Effector memory CD4-positive, alpha-beta T cell (primary cell): ENCODE results near the gene RAB17.

ENCODE experiments used
- DNase-seq, 3 donors: peaks; one replicate each; pipeline ENCODE4 v3.0.0-alpha.2; 2020
- H3K27ac ChIP-seq: 2 replicates; pipeline ENCODE4 v1.7.0; 2013; ENCODE audit warnings: mild to moderate bottlenecking, low read length, moderate library complexity; ENCODE audit not compliant: insufficient read depth, poor library complexity, severe bottlenecking
- H3K27me3 ChIP-seq: replicated peaks from 2 replicates; pipeline ENCODE4 v1.7.0; 2013; ENCODE audit warnings: mild to moderate bottlenecking, low read length; ENCODE audit not compliant: insufficient read depth, control insufficient read depth, poor library complexity, severe bottlenecking
- H3K36me3 ChIP-seq: 2 replicates; pipeline ENCODE4 v1.7.0; 2013; ENCODE audit warnings: mild to moderate bottlenecking, low read length, moderate library complexity; ENCODE audit not compliant: control insufficient read depth, insufficient read depth
- H3K4me1 ChIP-seq: 2 replicates; pipeline ENCODE4 v1.7.0; 2013; ENCODE audit warnings: low read length, mild to moderate bottlenecking; ENCODE audit not compliant: control insufficient read depth, insufficient read depth, poor library complexity, severe bottlenecking
- H3K4me3 ChIP-seq: 2 replicates; pipeline ENCODE4 v1.7.0; 2013; ENCODE audit warnings: low read length, low read depth, mild to moderate bottlenecking; ENCODE audit not compliant: insufficient read depth, poor library complexity, severe bottlenecking
- H3K9me3 ChIP-seq: 2 replicates; pipeline ENCODE4 v1.7.0; 2013; ENCODE audit warnings: mild to moderate bottlenecking, low read length, moderate library complexity; ENCODE audit not compliant: control insufficient read depth

Gene RAB17

GRCh38 chr2:237624565-237624964 is 34.0 kb upstream of the RAB17 start:
- Histone ChIP-seq H3K27ac (no peak overlapping the region), H3K4me3 (no peak overlapping the region), H3K27me3 (no peaks in the 10 kb centered on the region), H3K36me3 (no peaks in the 10 kb centered on the region), H3K9me3 (no peaks in the 10 kb centered on the region), H3K4me1 (peaks cover 5% of the 10 kb centered on the region)
- DNase-seq: no peak

- no peak for DNase-seq
- Histone ChIP-seq H3K27me3 (no peaks in the 10 kb centered on the region), H3K9me3 (no peaks in the 10 kb centered on the region), H3K4me3 (no peak overlapping the region), H3K36me3 (no peaks in the 10 kb centered on the region), H3K4me1 (peaks cover 5% of the 10 kb centered on the region), H3K27ac (no peak overlapping the region)
These were observed 33.2 kb upstream of the RAB17 start for GRCh38 chr2:237623428-237624403.

GRCh38 chr2:237618449-237618848 is 27.9 kb upstream of the RAB17 start:
- Histone ChIP-seq H3K27me3 (no peaks in the 10 kb centered on the region), H3K4me1 (peaks cover 14% of the 10 kb centered on the region), H3K4me3 (no peak overlapping the region), H3K36me3 (no peaks in the 10 kb centered on the region), H3K27ac (no peak overlapping the region), H3K9me3 (no peaks in the 10 kb centered on the region)
- DNase-seq: no peak

- no peak overlapping the region for H3K27ac ChIP-seq
These were observed 27.1 kb upstream of the RAB17 start for GRCh38 chr2:237617587-237617982.

GRCh38 chr2:237616734-237617586 is 26.4 kb upstream of the RAB17 start:
- no peak for DNase-seq
- Histone ChIP-seq H3K27me3 (no peaks in the 10 kb centered on the region), H3K36me3 (no peaks in the 10 kb centered on the region), H3K4me3 (no peak overlapping the region), H3K9me3 (no peaks in the 10 kb centered on the region), H3K4me1 (peaks cover 14% of the 10 kb centered on the region), H3K27ac (no peak overlapping the region)

More at GRCh38 chr2:237617587-237617982, 27.1 kb upstream of the RAB17 start:
- DNase-seq: no peak
- H3K36me3 ChIP-seq: no peaks in the 10 kb centered on the region
- no peaks in the 10 kb centered on the region for H3K27me3 ChIP-seq
- H3K9me3 ChIP-seq: no peaks in the 10 kb centered on the region
- H3K4me3 ChIP-seq: no peak overlapping the region
- peaks cover 14% of the 10 kb centered on the region for H3K4me1 ChIP-seq

GRCh38 chr2:237616373-237616733 is 25.8 kb upstream of the RAB17 start:
- Histone ChIP-seq H3K27ac (no peak overlapping the region), H3K4me1 (peaks cover 14% of the 10 kb centered on the region)

GRCh38 chr2:237615631-237616249 is 25.2 kb upstream of the RAB17 start:
- Histone ChIP-seq H3K36me3 (no peaks in the 10 kb centered on the region), H3K9me3 (no peaks in the 10 kb centered on the region), H3K27me3 (no peaks in the 10 kb centered on the region), H3K27ac (no peak overlapping the region), H3K4me1 (peaks cover 14% of the 10 kb centered on the region), H3K4me3 (no peak overlapping the region)
- DNase-seq: no peak

More at GRCh38 chr2:237616373-237616733, 25.8 kb upstream of the RAB17 start:
- H3K36me3 ChIP-seq: no peaks in the 10 kb centered on the region
- DNase-seq: no peak
- H3K9me3 ChIP-seq: no peaks in the 10 kb centered on the region
- H3K27me3 ChIP-seq: no peaks in the 10 kb centered on the region
- H3K4me3 ChIP-seq: no peak overlapping the region

GRCh38 chr2:237614151-237614720 is 23.7 kb upstream of the RAB17 start:
- Histone ChIP-seq H3K27me3 (no peaks in the 10 kb centered on the region), H3K4me1 (peaks cover 14% of the 10 kb centered on the region), H3K4me3 (no peak overlapping the region), H3K9me3 (no peaks in the 10 kb centered on the region), H3K36me3 (no peaks in the 10 kb centered on the region), H3K27ac (no peak overlapping the region)
- DNase-seq: no peak

- Histone ChIP-seq H3K27me3 (no peaks in the 10 kb centered on the region), H3K36me3 (no peaks in the 10 kb centered on the region), H3K4me1 (peaks cover 14% of the 10 kb centered on the region), H3K27ac (no peak overlapping the region), H3K4me3 (no peak overlapping the region), H3K9me3 (no peaks in the 10 kb centered on the region)
- no peak for DNase-seq
These were observed 23.1 kb upstream of the RAB17 start for GRCh38 chr2:237613679-237614078.
